ENCODE data around the gene SLC16A2.
"Not testable (repeated sequence)": the region's sequence is repeated elsewhere in the genome, so short reads cannot be mapped to it uniquely, and the experiment has no call there.

The SLC16A2 gene

GRCh38 chrX:74514384-74514783 lies 93.1 kb downstream of the SLC16A2 start:
- Histone ChIP-seq H3K27me3 (ENCODE audit: insufficient read depth, low read length, poor library complexity) (no peaks in the 10 kb centered on the region), H3K4me2 (ENCODE audit: insufficient read depth, low read length) (no peak overlapping the region), H3K4me1 (ENCODE audit: insufficient read depth, low read length) (no peaks in the 10 kb centered on the region), H3K9ac (ENCODE audit: low read depth, low read length) (no peak overlapping the region), H3K79me2 (ENCODE audit: insufficient read depth, low read length) (no peaks in the 10 kb centered on the region), H3K27ac (ENCODE audit: low read length) (no peak overlapping the region), H3K4me3 (ENCODE audit: low read depth in 1 of 2, low read length in 2 of 2) (no peak overlapping the region), H2AFZ (ENCODE audit: low read depth, low read length) (no peak overlapping the region), H3K36me3 (ENCODE audit: insufficient read depth, low read length) (no peaks in the 10 kb centered on the region), H3K9me3 (ENCODE audit: insufficient read depth, low read length, severe bottlenecking) (no peaks in the 10 kb centered on the region), H4K20me1 (ENCODE audit: insufficient read depth, low read length) (no peaks in the 10 kb centered on the region)
- no peak for ATAC-seq (ENCODE audit: insufficient read depth, low read depth)
- no peak for TF ChIP-seq CTCF (IDR thresholded peaks at IDR 0.05; ENCODE audit: borderline replicate concordance, extremely low read depth, low read length, poor library complexity, severe bottlenecking)
- TF ChIP-seq EZH2 (IDR thresholded peaks at IDR 0.05; ENCODE audit: borderline replicate concordance, low read depth, low read length, severe bottlenecking): no peak
- no peak for DNase-seq

GRCh38 chrX:74515356-74515755 lies 94.1 kb downstream of the SLC16A2 start:
- DNase-seq (no peak), ATAC-seq (ENCODE audit: insufficient read depth, low read depth) (no peak)
- Histone ChIP-seq H2AFZ (ENCODE audit: low read depth, low read length) (no peak overlapping the region), H3K27ac (ENCODE audit: low read length) (no peak overlapping the region), H3K4me1 (ENCODE audit: insufficient read depth, low read length) (no peaks in the 10 kb centered on the region), H3K79me2 (ENCODE audit: insufficient read depth, low read length) (no peaks in the 10 kb centered on the region), H3K36me3 (ENCODE audit: insufficient read depth, low read length) (no peaks in the 10 kb centered on the region), H3K4me2 (ENCODE audit: insufficient read depth, low read length) (no peak overlapping the region), H3K4me3 (ENCODE audit: low read depth in 1 of 2, low read length in 2 of 2) (no peak overlapping the region), H4K20me1 (ENCODE audit: insufficient read depth, low read length) (no peaks in the 10 kb centered on the region), H3K9me3 (ENCODE audit: insufficient read depth, low read length, severe bottlenecking) (no peaks in the 10 kb centered on the region), H3K27me3 (ENCODE audit: insufficient read depth, low read length, poor library complexity) (no peaks in the 10 kb centered on the region), H3K9ac (ENCODE audit: low read depth, low read length) (no peak overlapping the region)
- TF ChIP-seq CTCF (IDR thresholded peaks at IDR 0.05; ENCODE audit: borderline replicate concordance, extremely low read depth, low read length, poor library complexity, severe bottlenecking) (no peak), EZH2 (IDR thresholded peaks at IDR 0.05; ENCODE audit: borderline replicate concordance, low read depth, low read length, severe bottlenecking) (no peak)

GRCh38 chrX:74516013-74516412 lies 94.7 kb downstream of the SLC16A2 start:
- H2AFZ ChIP-seq (ENCODE audit: low read depth, low read length); H3K4me3 ChIP-seq (ENCODE audit: low read depth in 1 of 2, low read length in 2 of 2); H3K27ac ChIP-seq (ENCODE audit: low read length); H3K36me3 ChIP-seq (ENCODE audit: insufficient read depth, low read length); H3K4me1 ChIP-seq (ENCODE audit: insufficient read depth, low read length); H3K9me3 ChIP-seq (ENCODE audit: insufficient read depth, low read length, severe bottlenecking); H3K4me2 ChIP-seq (ENCODE audit: insufficient read depth, low read length); ATAC-seq (ENCODE audit: insufficient read depth, low read depth); DNase-seq; H3K27me3 ChIP-seq (ENCODE audit: insufficient read depth, low read length, poor library complexity); H3K9ac ChIP-seq (ENCODE audit: low read depth, low read length); H3K79me2 ChIP-seq (ENCODE audit: insufficient read depth, low read length); H4K20me1 ChIP-seq (ENCODE audit: insufficient read depth, low read length): not testable (repeated sequence)

GRCh38 chrX:74519870-74520269 lies 98.6 kb downstream of the SLC16A2 start:
- no peaks in the 10 kb centered on the region for H3K79me2 ChIP-seq (ENCODE audit: insufficient read depth, low read length)
- no peaks in the 10 kb centered on the region for H4K20me1 ChIP-seq (ENCODE audit: insufficient read depth, low read length)
- H3K27ac ChIP-seq (ENCODE audit: low read length): no peak overlapping the region
- DNase-seq (no peak), ATAC-seq (ENCODE audit: insufficient read depth, low read depth) (no peak)
- no peak overlapping the region for H2AFZ ChIP-seq (ENCODE audit: low read depth, low read length)
- no peaks in the 10 kb centered on the region for H3K9me3 ChIP-seq (ENCODE audit: insufficient read depth, low read length, severe bottlenecking)
- no peak overlapping the region for H3K4me2 ChIP-seq (ENCODE audit: insufficient read depth, low read length)
- H3K36me3 ChIP-seq (ENCODE audit: insufficient read depth, low read length): no peaks in the 10 kb centered on the region
- no peak for TF ChIP-seq EZH2 (IDR thresholded peaks at IDR 0.05; ENCODE audit: borderline replicate concordance, low read depth, low read length, severe bottlenecking)
- no peak overlapping the region for H3K9ac ChIP-seq (ENCODE audit: low read depth, low read length)
- H3K4me3 ChIP-seq (ENCODE audit: low read depth in 1 of 2, low read length in 2 of 2): no peak overlapping the region
- H3K4me1 ChIP-seq (ENCODE audit: insufficient read depth, low read length): no peaks in the 10 kb centered on the region
- no peaks in the 10 kb centered on the region for H3K27me3 ChIP-seq (ENCODE audit: insufficient read depth, low read length, poor library complexity)

Data from DND-41 (cell line).